GM20431 (cell line): Measurements from ENCODE around the gene CD300A.
"Not testable (repeated sequence)": the region's sequence is repeated elsewhere in the genome, so short reads cannot be mapped to it uniquely, and the experiment has no call there.

Source experiments
- in situ Hi-C: fragments of 300-500 bp; cut with MseI, MboI; formaldehyde crosslinking; loops from one replicate; pipeline ENCODE4 v1.15.0; 2020; ENCODE audit warnings: low sequenced_read_pairs; ENCODE audit not compliant: unreplicated experiment

CD300A gene

GRCh38 chr17:74513987-74514631 is 47.7 kb downstream of the CD300A start:
- in situ Hi-C loops, result no loop called here

GRCh38 chr17:74514632-74515334 is 48.3 kb downstream of the CD300A start:
- in situ Hi-C loops, result no loop called here

GRCh38 chr17:74515941-74516340 is 49.5 kb downstream of the CD300A start:
- in situ Hi-C loops, result no loop called here

GRCh38 chr17:74516561-74517328 is 50.3 kb downstream of the CD300A start:
- in situ Hi-C loops, result no loop called here

GRCh38 chr17:74518413-74518981 is 52.1 kb downstream of the CD300A start:
- in situ Hi-C loops, result not testable (repeated sequence)

- in situ Hi-C loops, result no loop called here
Observed at GRCh38 chr17:74520016-74520434, 53.6 kb downstream of the CD300A start.

- in situ Hi-C loops, result no loop called here
Observed at GRCh38 chr17:74520790-74521480, 54.5 kb downstream of the CD300A start.

GRCh38 chr17:74521701-74522201 is 55.3 kb downstream of the CD300A start:
- in situ Hi-C loops, result no loop called here

GRCh38 chr17:74522381-74523105 is 56.1 kb downstream of the CD300A start:
- in situ Hi-C loops, result no loop called here

GRCh38 chr17:74523308-74523707 is 56.9 kb downstream of the CD300A start:
- in situ Hi-C loops, result no loop called here

GRCh38 chr17:74524653-74525464 is 58.4 kb downstream of the CD300A start:
- in situ Hi-C loops, result no loop called here

- in situ Hi-C loops, result no loop called here
Observed at GRCh38 chr17:74525465-74525725, 59.0 kb downstream of the CD300A start.

- in situ Hi-C loops, result no loop called here
Observed at GRCh38 chr17:74525781-74526288, 59.4 kb downstream of the CD300A start.

GRCh38 chr17:74526681-74527080 is 60.2 kb downstream of the CD300A start:
- in situ Hi-C loops, result no loop called here

GRCh38 chr17:74527081-74527480 is 60.6 kb downstream of the CD300A start:
- in situ Hi-C loops, result no loop called here

- in situ Hi-C loops, result no loop called here
Observed at GRCh38 chr17:74527756-74528155, 61.3 kb downstream of the CD300A start.

GRCh38 chr17:74528491-74529199 is 62.2 kb downstream of the CD300A start:
- in situ Hi-C loops, result no loop called here

GRCh38 chr17:74529243-74529642 is 62.8 kb downstream of the CD300A start:
- in situ Hi-C loops, result no loop called here
